GM12864 (cell line): ENCODE results near the gene ODAPH.
"Not testable (repeated sequence)": the region's sequence is repeated elsewhere in the genome, so short reads cannot be mapped to it uniquely, and the experiment has no call there.

Source experiments
- DNase-seq: peaks from one replicate; pipeline ENCODE4 v3.0.0-alpha.2; 2011; ENCODE audit warnings: low read depth
- H3K4me3 ChIP-seq: 2 replicates; pipeline ENCODE4 v1.5.1; 2011; ENCODE audit warnings: mild to moderate bottlenecking, low read depth, low read length, control low read depth
- CTCF ChIP-seq: IDR thresholded peaks from 2 replicates; pipeline ENCODE4 v1.5.1; 2011; ENCODE audit warnings: low read depth, mild to moderate bottlenecking, moderate library complexity, low read length, control low read depth, inconsistent platforms; ENCODE audit errors: missing control alignments

Gene ODAPH

DNA sequence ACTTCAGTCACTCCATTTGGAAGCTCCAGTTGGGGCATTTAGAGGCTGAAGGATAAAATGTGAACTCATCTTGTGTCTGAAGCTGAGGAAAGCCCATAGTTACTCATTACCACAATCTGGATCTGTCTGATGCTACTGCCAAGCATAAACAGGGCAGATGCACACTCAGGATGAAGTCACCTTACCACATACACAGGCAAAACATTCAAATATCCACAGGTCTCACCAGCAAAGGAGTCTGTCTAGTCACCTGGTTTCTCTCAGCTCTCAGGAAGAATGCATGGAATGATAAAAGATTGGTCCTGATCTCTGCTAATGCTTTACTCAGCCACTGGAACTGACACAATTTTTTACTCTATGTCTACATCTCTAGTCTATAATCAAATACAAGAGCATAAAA, 13.0 kb upstream of the ODAPH start:
- no peak for DNase-seq
- no peak for TF ChIP-seq CTCF

GRCh38 chr4:75544220-75544619, 11.6 kb upstream of the ODAPH start:
- not testable (repeated sequence) for DNase-seq, H3K4me3 ChIP-seq

More for the DNA sequence above, 13.0 kb upstream of the ODAPH start:
- no peak overlapping the region for H3K4me3 ChIP-seq

GRCh38 chr4:75544870-75545269, 11.0 kb upstream of the ODAPH start:
- H3K4me3 ChIP-seq = no peak overlapping the region
- DNase-seq = no peak
- no peak for TF ChIP-seq CTCF

- no peak overlapping the region for H3K4me3 ChIP-seq
- TF ChIP-seq CTCF = no peak
- DNase-seq = no peak
Observed at GRCh38 chr4:75545526-75545925, 10.3 kb upstream of the ODAPH start.

- DNase-seq = no peak
- no peak overlapping the region for H3K4me3 ChIP-seq
- TF ChIP-seq CTCF = no peak
Observed at GRCh38 chr4:75547647-75548387, 8.0 kb upstream of the ODAPH start.

GRCh38 chr4:75549019-75549418, 6.8 kb upstream of the ODAPH start:
- no peak overlapping the region for H3K4me3 ChIP-seq
- no peak for TF ChIP-seq CTCF
- no peak for DNase-seq

GRCh38 chr4:75552452-75552851, 3.4 kb upstream of the ODAPH start:
- DNase-seq = no peak
- no peak overlapping the region for H3K4me3 ChIP-seq
- TF ChIP-seq CTCF = no peak

DNA sequence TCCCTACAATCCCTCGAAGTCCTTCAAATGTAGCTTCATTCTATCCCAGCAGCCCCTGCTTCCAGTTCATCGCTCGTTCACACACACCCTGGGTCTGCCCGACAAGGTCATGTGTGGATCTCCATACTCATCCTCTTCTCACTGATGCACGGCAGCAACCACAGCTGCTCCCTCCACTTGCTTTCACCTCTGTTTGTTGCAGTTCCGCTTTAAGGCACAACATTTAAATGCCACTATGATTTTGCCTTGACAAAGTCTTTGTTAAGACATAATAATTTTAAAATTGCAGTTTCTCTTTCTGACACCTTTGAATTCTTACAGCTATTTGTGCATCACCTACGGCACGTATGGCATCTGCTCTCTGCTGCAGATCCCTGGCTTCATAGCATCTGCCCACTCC, 1.8 kb downstream of the ODAPH start:
- H3K4me3 ChIP-seq = no peak overlapping the region
- DNase-seq = no peak
- no peak for TF ChIP-seq CTCF
